DND-41 (cell line): Measurements from ENCODE around the gene ARID3C.

Experiments used
- CTCF ChIP-seq: IDR thresholded peaks from 2 replicates; pipeline ENCODE4 v1.5.1; 2012; ENCODE audit warnings: borderline replicate concordance, low read length, moderate library complexity, mild to moderate bottlenecking; ENCODE audit not compliant: poor library complexity, severe bottlenecking; ENCODE audit errors: extremely low read depth
- EZH2 ChIP-seq: IDR thresholded peaks from 3 replicates; pipeline ENCODE4 v1.6.1; 2012; ENCODE audit warnings: borderline replicate concordance, low read depth, mild to moderate bottlenecking, moderate library complexity, low read length, inconsistent platforms; ENCODE audit not compliant: severe bottlenecking

- TF ChIP-seq CTCF (no peak), EZH2 (no peak)
Measured at GRCh38 chr9:34589636-34590380, 39.1 kb downstream of the ARID3C start, which contains the start of gene CNTFR.
